CD14-positive monocyte (primary cell): Measurements from ENCODE around the gene PDZRN3. TPM values are rescaled to one million over a fixed set of nuclear protein-coding genes. Genes with fewer than 3 reads are reported as not detected.

ENCODE experiments used
- DNase-seq, 3 donors: peaks; one replicate each; pipeline ENCODE4 v3.0.0-alpha.2; 2011 to 2022
- H2AFZ ChIP-seq: 2 replicates; pipeline ENCODE4 v1.6.0; 2012; ENCODE audit warnings: mild to moderate bottlenecking, low read depth, low read length, inconsistent platforms; ENCODE audit not compliant: insufficient read depth, poor library complexity, severe bottlenecking
- H3K27ac ChIP-seq, 2 donors: 1 replicate in 1 of 2; 2 replicates in 1 of 2; pipeline ENCODE4 v1.5.1; 2012 to 2013; ENCODE audit warnings: low read length in 2 of 2, control low read depth in 1 of 2, inconsistent platforms in 1 of 2, low read depth in 1 of 2, mild to moderate bottlenecking in 1 of 2
- H3K27me3 ChIP-seq, 2 donors: one replicate each; pipeline versions ENCODE4 v1.6.0 to v1.6.1; 2011 to 2013; ENCODE audit warnings: low read length in 2 of 2; ENCODE audit not compliant: control insufficient read depth in 2 of 2, insufficient read depth in 2 of 2
- H3K36me3 ChIP-seq, 2 donors: replicated peaks in 1 of 2; 1 replicate in 1 of 2; 2 replicates in 1 of 2; pipeline versions ENCODE4 v1.5.1 to v1.6.1; 2012 to 2013; ENCODE audit warnings: low read length in 2 of 2, control low read depth in 1 of 2, inconsistent platforms in 1 of 2, mild to moderate bottlenecking in 1 of 2; ENCODE audit not compliant: insufficient read depth in 2 of 2, control insufficient read depth in 1 of 2
- H3K4me1 ChIP-seq, 2 donors: 1 replicate in 1 of 2; 2 replicates in 1 of 2; pipeline versions ENCODE4 v1.5.1 to v1.6.1; 2012 to 2013; ENCODE audit warnings: low read length in 2 of 2, control low read depth in 1 of 2, inconsistent platforms in 1 of 2, mild to moderate bottlenecking in 1 of 2, moderate library complexity in 1 of 2; ENCODE audit not compliant: insufficient read depth in 2 of 2, control insufficient read depth in 1 of 2
- H3K4me2 ChIP-seq: replicated peaks from 2 replicates; pipeline ENCODE3; 2012; ENCODE audit warnings: low read length, moderate library complexity, mild to moderate bottlenecking; ENCODE audit not compliant: poor library complexity, severe bottlenecking; ENCODE audit errors: extremely low read depth
- H3K4me3 ChIP-seq, 3 experiments: fragments of 200-600 bp in 1 of 3; sonication (generic) in 1 of 3; replicated peaks in 1 of 3; 1 replicate in 2 of 3; 2 replicates in 1 of 3; pipeline ENCODE4 v1.5.1; 2011 to 2013; ENCODE audit warnings: low read length in 3 of 3, mild to moderate bottlenecking in 3 of 3, control low read depth in 2 of 3, low read depth in 2 of 3, inconsistent platforms in 1 of 3, moderate library complexity in 1 of 3
- H3K79me2 ChIP-seq: 2 replicates; pipeline ENCODE4 v1.6.0; 2012; ENCODE audit warnings: mild to moderate bottlenecking, control low read depth, inconsistent platforms, low read length, moderate library complexity; ENCODE audit not compliant: insufficient read depth
- H3K9ac ChIP-seq: 2 replicates; pipeline ENCODE4 v1.6.0; 2017; ENCODE audit warnings: low read length, mild to moderate bottlenecking; ENCODE audit not compliant: insufficient read depth, poor library complexity, severe bottlenecking
- H3K9me3 ChIP-seq, 2 donors: replicated peaks in 1 of 2; 1 replicate in 1 of 2; 2 replicates in 1 of 2; pipeline versions ENCODE4 v1.5.1 to v1.6.1; 2012 to 2013; ENCODE audit warnings: low read length in 2 of 2, control low read depth in 1 of 2; ENCODE audit not compliant: control insufficient read depth in 1 of 2, insufficient read depth in 1 of 2
- H4K20me1 ChIP-seq: 2 replicates; pipeline ENCODE4 v1.6.0; 2012; ENCODE audit warnings: mild to moderate bottlenecking, low read length, control low read depth, moderate library complexity; ENCODE audit not compliant: insufficient read depth
- H3K27ac Mint-ChIP-seq, 7 donors: one replicate each; pipeline ENCODE4 v1.8.0; 2020; ENCODE audit warnings: mild to moderate bottlenecking in 7 of 7, mixed read lengths in 7 of 7, moderate library complexity in 6 of 7, inconsistent platforms in 2 of 7
- H3K27me3 Mint-ChIP-seq, 3 donors: one replicate each; pipeline ENCODE4 v1.8.0; 2021 to 2022; ENCODE audit warnings: low read depth in 3 of 3, mild to moderate bottlenecking in 3 of 3, mixed read lengths in 3 of 3, moderate library complexity in 3 of 3, inconsistent platforms in 1 of 3
- H3K36me3 Mint-ChIP-seq, 2 donors: one replicate each; pipeline ENCODE4 v1.8.0; 2020; ENCODE audit warnings: mixed read lengths in 2 of 2, inconsistent platforms in 1 of 2, mild to moderate bottlenecking in 1 of 2
- H3K4me1 Mint-ChIP-seq: one replicate; pipeline ENCODE4 v1.8.0; 2020; ENCODE audit warnings: mild to moderate bottlenecking, mixed read lengths
- H3K4me3 Mint-ChIP-seq, 2 donors: one replicate each; pipeline ENCODE4 v1.8.0; 2020; ENCODE audit warnings: mild to moderate bottlenecking in 2 of 2, mixed read lengths in 2 of 2, moderate library complexity in 1 of 2
- H3K9me3 Mint-ChIP-seq, 7 donors: one replicate each; pipeline ENCODE4 v1.8.0; 2020 to 2022; ENCODE audit warnings: mixed read lengths in 7 of 7, mild to moderate bottlenecking in 6 of 7, moderate library complexity in 6 of 7, inconsistent platforms in 2 of 7
- CTCF ChIP-seq: fragments of 200-600 bp; IDR thresholded peaks from one replicate; pipeline ENCODE4 v1.8.0; 2022; ENCODE audit warnings: antibody characterized with exemption, mild to moderate bottlenecking
- WGBS: methylation state at CpG from one replicate; pipeline ENCODE4 v1.1.5; 2013; ENCODE audit warnings: missing lambda C conversion rate; ENCODE audit not compliant: insufficient coverage; 5-methylcytosine and 5-hydroxymethylcytosine counted together
- intact Hi-C, 2 donors: fragments of 100-400 bp; cut with micrococcal nuclease; formaldehyde crosslinking; loops; one replicate each; pipeline versions ENCODE4 v1.15.0 to v1.15.1; 2023
- polyA plus RNA-seq, 3 donors: library from polyadenylated mRNA; depleted of rRNA in 1 of 3; unstranded in 2 of 3; stranded (reverse) in 1 of 3; fragments of 300-500 nt in 2 of 3; fragments of >200 nt in 1 of 3; fragmentation: Illumina TruSeq in 2 of 3; gene quantifications; 1 replicate in 2 of 3; 2 replicates in 1 of 3; pipeline ENCODE4 v1.2.3, GENCODE V29; 2012 to 2021

The PDZRN3 gene
- polyA plus RNA-seq, 3 donors, result not detected

- Mint-ChIP-seq H3K27me3 (peaks cover 0 to 5% (median 4%) of the 10 kb centered on the region in 3 donors), H3K4me1 (no peaks in the 10 kb centered on the region), H3K27ac (no peak overlapping the region), H3K4me3 (no peak overlapping the region), H3K9me3 (peaks cover 0 to 5% (median 2%) of the 10 kb centered on the region in 7 donors), H3K36me3 (no peaks in the 10 kb centered on the region)
- WGBS, result 96% methylated on average over 13 of the region's 13 CpGs
- Histone ChIP-seq H3K9me3 (no peaks in the 10 kb centered on the region), H3K36me3 (no peaks in the 10 kb centered on the region), H3K79me2 (no peaks in the 10 kb centered on the region), H3K27me3 (no peaks in the 10 kb centered on the region), H3K4me2 (no peak overlapping the region), H4K20me1 (no peaks in the 10 kb centered on the region), H3K9ac (no peak overlapping the region), H3K4me1 (no peaks in the 10 kb centered on the region), H3K27ac (no peak overlapping the region), H3K4me3 (no peak overlapping the region), H2AFZ (no peak overlapping the region)
- TF ChIP-seq CTCF, result no peak
- intact Hi-C loops, result no loop called here
- no peak for DNase-seq
These were observed 103.7 kb downstream of the PDZRN3 start for GRCh38 chr3:73520931-73521461.

- Histone ChIP-seq H3K36me3 (no peaks in the 10 kb centered on the region), H3K79me2 (no peaks in the 10 kb centered on the region), H2AFZ (no peak overlapping the region), H4K20me1 (no peaks in the 10 kb centered on the region), H3K4me3 (no peak overlapping the region), H3K27me3 (no peaks in the 10 kb centered on the region), H3K9ac (no peak overlapping the region), H3K4me2 (no peak overlapping the region), H3K9me3 (no peaks in the 10 kb centered on the region), H3K4me1 (no peaks in the 10 kb centered on the region), H3K27ac (no peak overlapping the region)
- no peak for TF ChIP-seq CTCF
- DNase-seq, result no peak
- Mint-ChIP-seq H3K9me3 (peaks cover 0 to 5% (median 0%) of the 10 kb centered on the region in 7 donors), H3K4me3 (no peak overlapping the region), H3K27me3 (peaks cover 2 to 3% (median 3%) of the 10 kb centered on the region in 3 donors), H3K4me1 (no peaks in the 10 kb centered on the region), H3K27ac (no peak overlapping the region), H3K36me3 (no peaks in the 10 kb centered on the region)
- no CpG with 5 or more reads among the region's 5 CpGs for WGBS
- intact Hi-C loops, result no loop called here
These were observed 108.1 kb downstream of the PDZRN3 start for GRCh38 chr3:73516631-73517030.
